Measurements from ENCODE around the gene PML. TPM values are rescaled to one million over a fixed set of nuclear protein-coding genes. Genes with fewer than 3 reads are reported as not detected.

PML gene
- total RNA-seq, 1 donor from 2014 or later = 30.6 TPM

DNA sequence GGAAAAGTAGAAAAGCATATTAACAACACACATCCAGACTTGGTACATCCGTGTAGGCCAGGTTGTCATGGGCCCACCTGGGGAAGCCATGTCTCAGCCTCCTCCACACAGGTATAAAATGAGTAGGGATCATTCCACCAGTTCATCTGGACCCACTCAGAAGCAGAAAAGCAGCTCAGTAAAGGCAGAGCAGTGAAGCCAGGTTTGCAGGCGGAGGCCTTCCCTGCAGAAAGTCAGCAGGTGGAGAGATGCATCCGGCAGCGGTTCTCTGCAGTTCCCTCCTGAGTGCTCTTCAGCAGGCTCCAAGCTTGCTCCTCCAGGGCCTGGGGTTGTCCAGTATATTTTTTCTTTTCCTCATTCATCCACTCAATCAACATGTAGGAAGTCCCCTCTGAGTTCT is 46.1 kb upstream of the PML start:
- peaks cover 20% of the 10 kb centered on the region for H3K4me1 Mint-ChIP-seq
- no peaks in the 10 kb centered on the region for H3K9me3 Mint-ChIP-seq
- no peak overlapping the region for H3K27ac Mint-ChIP-seq (ENCODE audit: unreplicated experiment)
- DNase-seq (ENCODE audit: low read depth, low spot score) = no peak
- H3K36me3 Mint-ChIP-seq (ENCODE audit: low read depth) = no peaks in the 10 kb centered on the region
- no peaks in the 10 kb centered on the region for H3K27me3 Mint-ChIP-seq (ENCODE audit: low read depth)
- no peak overlapping the region for H3K4me3 Mint-ChIP-seq
- no peak for TF ChIP-seq CTCF (conservative IDR thresholded peaks at IDR 0.05)

DNA sequence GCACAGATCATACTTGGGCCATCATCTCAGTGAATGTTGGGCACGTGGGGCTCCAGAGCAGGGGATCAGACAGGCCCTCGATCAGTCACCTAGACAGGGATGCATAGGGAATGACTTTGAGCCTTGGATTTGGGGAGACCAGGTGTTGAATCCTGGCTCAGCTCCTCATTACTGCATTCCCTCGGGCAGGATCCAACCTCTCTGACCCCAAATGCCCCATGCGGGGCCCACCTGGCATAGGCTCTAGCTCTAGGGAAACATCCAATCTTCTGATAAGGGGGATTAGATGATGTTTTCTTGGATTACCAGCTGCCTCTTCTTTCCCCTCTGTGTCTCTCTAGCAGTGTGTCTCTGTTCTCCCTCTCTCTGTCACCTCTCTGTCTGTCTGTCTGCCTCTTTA is 45.5 kb upstream of the PML start:
- Mint-ChIP-seq H3K4me1 (peaks cover 20% of the 10 kb centered on the region), H3K27me3 (ENCODE audit: low read depth) (no peaks in the 10 kb centered on the region), H3K4me3 (no peak overlapping the region), H3K36me3 (ENCODE audit: low read depth) (no peaks in the 10 kb centered on the region), H3K27ac (ENCODE audit: unreplicated experiment) (no peak overlapping the region), H3K9me3 (no peaks in the 10 kb centered on the region)
- no peak for TF ChIP-seq CTCF (conservative IDR thresholded peaks at IDR 0.05)
- no peak for DNase-seq (ENCODE audit: low read depth, low spot score)

DNA sequence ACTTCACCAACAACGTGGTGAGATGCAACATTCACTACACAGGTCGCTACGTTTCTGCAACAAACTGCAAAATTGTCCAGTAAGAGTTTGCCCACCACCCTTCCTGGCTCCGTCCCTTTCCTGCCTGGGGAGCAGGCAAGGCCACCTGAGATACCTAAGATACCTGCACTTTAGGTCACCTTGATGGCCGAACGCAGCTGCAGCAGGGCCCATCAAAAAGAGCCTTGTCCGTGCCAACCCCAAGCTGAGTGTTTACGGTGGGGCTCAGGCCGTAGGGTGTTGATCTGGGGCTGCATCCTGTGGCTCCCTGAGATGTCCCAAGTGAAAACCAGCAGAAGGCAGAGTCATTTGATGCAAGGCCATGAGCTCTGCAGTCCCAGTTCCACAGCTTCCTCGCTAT is 45.0 kb upstream of the PML start:
- no peaks in the 10 kb centered on the region for H3K9me3 Mint-ChIP-seq
- H3K27ac Mint-ChIP-seq (ENCODE audit: unreplicated experiment) = no peak overlapping the region
- no peak for TF ChIP-seq CTCF (conservative IDR thresholded peaks at IDR 0.05)
- DNase-seq (ENCODE audit: low read depth, low spot score) = no peak
- H3K4me3 Mint-ChIP-seq = no peak overlapping the region
- no peaks in the 10 kb centered on the region for H3K36me3 Mint-ChIP-seq (ENCODE audit: low read depth)
- H3K4me1 Mint-ChIP-seq = peaks cover 15% of the 10 kb centered on the region
- no peaks in the 10 kb centered on the region for H3K27me3 Mint-ChIP-seq (ENCODE audit: low read depth)

DNA sequence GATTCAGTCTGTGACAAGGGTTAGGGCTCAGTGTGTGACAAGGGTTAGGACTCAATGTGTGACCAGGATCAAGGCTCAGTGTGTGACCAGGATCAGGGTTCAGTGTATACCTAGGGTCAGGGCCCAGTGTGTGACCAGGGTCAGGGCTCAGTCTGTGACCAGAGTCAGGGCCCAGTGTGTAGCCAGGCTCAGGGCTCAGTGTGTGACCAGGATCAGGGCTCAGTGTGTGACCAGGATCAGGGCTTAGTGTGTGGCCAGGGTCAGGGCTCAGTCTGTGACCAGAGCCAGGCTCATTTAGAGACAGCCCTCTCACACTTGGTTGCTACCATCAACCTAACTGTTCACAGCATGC is 44.1 kb upstream of the PML start:
- no peak for TF ChIP-seq CTCF (conservative IDR thresholded peaks at IDR 0.05)
- peak overlapping the region; percentile 46 for H3K27ac Mint-ChIP-seq (ENCODE audit: unreplicated experiment)
- no peaks in the 10 kb centered on the region for H3K27me3 Mint-ChIP-seq (ENCODE audit: low read depth)
- H3K36me3 Mint-ChIP-seq (ENCODE audit: low read depth) = no peaks in the 10 kb centered on the region
- no peak for DNase-seq (ENCODE audit: low read depth, low spot score)
- no peaks in the 10 kb centered on the region for H3K9me3 Mint-ChIP-seq
- no peak overlapping the region for H3K4me3 Mint-ChIP-seq
- H3K4me1 Mint-ChIP-seq = peaks cover 8% of the 10 kb centered on the region

DNA sequence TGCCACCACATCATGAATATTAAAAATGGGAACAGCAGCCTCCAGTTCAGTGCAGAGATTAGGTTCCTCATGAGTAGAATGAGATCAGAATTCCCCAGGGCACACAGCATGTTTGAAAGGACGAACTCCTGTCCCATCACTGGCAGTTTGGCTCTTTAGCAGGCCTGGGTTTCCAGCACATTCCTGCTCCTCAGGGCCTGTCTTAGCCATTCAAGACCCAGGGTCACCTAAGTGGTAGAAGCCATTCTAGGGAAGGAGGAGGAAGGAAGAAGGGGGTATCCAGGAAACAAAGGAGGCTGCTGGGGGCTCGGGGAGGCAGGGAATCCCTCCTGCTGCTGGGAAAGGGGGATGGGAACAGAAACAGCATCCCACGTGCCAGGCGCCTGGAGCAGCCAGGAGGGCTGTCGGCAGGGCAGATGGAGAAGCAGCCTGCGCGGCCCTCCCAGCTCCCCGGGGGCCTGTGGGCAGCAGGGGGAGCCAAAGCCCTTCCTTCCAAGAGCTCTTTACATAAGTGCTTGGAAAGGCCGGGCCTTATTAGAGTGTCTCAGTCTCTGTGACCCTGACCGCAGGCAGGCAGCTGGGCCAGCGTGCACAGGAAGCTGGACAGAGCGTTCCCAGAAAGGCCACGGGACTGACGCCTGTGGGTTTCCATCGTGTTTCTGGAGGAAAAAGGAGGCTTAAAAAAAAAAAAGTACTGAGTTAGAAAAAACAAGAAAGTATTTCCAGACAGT is 43.5 kb upstream of the PML start:
- Mint-ChIP-seq H3K4me3 (peak overlapping the region; percentile 55), H3K27ac (ENCODE audit: unreplicated experiment) (peak overlapping the region; percentile 89), H3K36me3 (ENCODE audit: low read depth) (no peaks in the 10 kb centered on the region), H3K4me1 (peaks cover 8% of the 10 kb centered on the region), H3K9me3 (no peaks in the 10 kb centered on the region), H3K27me3 (ENCODE audit: low read depth) (no peaks in the 10 kb centered on the region)
- peak; percentile 88 for DNase-seq (ENCODE audit: low read depth, low spot score)
- peak; percentile 75 for TF ChIP-seq CTCF (conservative IDR thresholded peaks at IDR 0.05)
